ENCODE data around the gene SOWAHA.
"Not testable (repeated sequence)": the region's sequence is repeated elsewhere in the genome, so short reads cannot be mapped to it uniquely, and the experiment has no call there.

SOWAHA gene

GRCh38 chr5:132853323-132853722 lies 40.2 kb downstream of the SOWAHA start:
- DNase-seq (ENCODE audit: low spot score): no peak

GRCh38 chr5:132853790-132854189 lies 40.7 kb downstream of the SOWAHA start:
- no peak for DNase-seq (ENCODE audit: low spot score)

- DNase-seq (ENCODE audit: low spot score): no peak
Observed at GRCh38 chr5:132854301-132854700, 41.2 kb downstream of the SOWAHA start.

GRCh38 chr5:132854992-132855391 lies 41.9 kb downstream of the SOWAHA start:
- DNase-seq (ENCODE audit: low spot score): not testable (repeated sequence)

GRCh38 chr5:132856011-132856410 lies 42.9 kb downstream of the SOWAHA start:
- DNase-seq (ENCODE audit: low spot score): no peak

GRCh38 chr5:132859889-132860437 lies 46.9 kb downstream of the SOWAHA start:
- no peak for DNase-seq (ENCODE audit: low spot score)

GRCh38 chr5:132860742-132861141 lies 47.6 kb downstream of the SOWAHA start:
- no peak for DNase-seq (ENCODE audit: low spot score)

- no peak for DNase-seq (ENCODE audit: low spot score)
Observed at GRCh38 chr5:132865668-132866341, 52.7 kb downstream of the SOWAHA start.

All from Ammon's horn (tissue), 1 donor.